HEK293 (cell line): Measurements from ENCODE around the gene GRB7.

Experiments used
- ATF2 ChIP-seq: fragments of 450-650 bp; formaldehyde crosslinking; IDR thresholded peaks from 2 replicates; pipeline ENCODE4 v1.5.1; 2016; ENCODE audit warnings: missing biosample characterization, missing genetic modification characterization, low read depth
- CTCF ChIP-seq: fragments of 450-650 bp; formaldehyde crosslinking; IDR thresholded peaks from 2 replicates; pipeline ENCODE4 v1.5.1; 2016; ENCODE audit warnings: missing biosample characterization, missing genetic modification characterization
- ZEB2 ChIP-seq: fragments of 450-650 bp; formaldehyde crosslinking; IDR thresholded peaks from 2 replicates; pipeline ENCODE4 v1.5.1; 2016; ENCODE audit warnings: missing biosample characterization, missing genetic modification characterization
- ZFP37 ChIP-seq: fragments of 450-650 bp; formaldehyde crosslinking; IDR thresholded peaks from 2 replicates; pipeline ENCODE4 v1.5.1; 2016; ENCODE audit warnings: missing biosample characterization, missing genetic modification characterization
- ZNF112 ChIP-seq: fragments of 450-650 bp; formaldehyde crosslinking; IDR thresholded peaks from 2 replicates; pipeline ENCODE4 v1.5.0; 2017; ENCODE audit warnings: missing biosample characterization, missing genetic modification characterization
- ZNF175 ChIP-seq: fragments of 450-650 bp; formaldehyde crosslinking; IDR thresholded peaks from 2 replicates; pipeline ENCODE4 v1.5.1; 2016; ENCODE audit warnings: missing biosample characterization, missing genetic modification characterization
- ZNF530 ChIP-seq: fragments of 450-650 bp; formaldehyde crosslinking; IDR thresholded peaks from 2 replicates; pipeline ENCODE4 v1.5.1; 2016; ENCODE audit warnings: low read depth, missing biosample characterization, missing genetic modification characterization
- ZNF707 ChIP-seq: fragments of 450-650 bp; formaldehyde crosslinking; IDR thresholded peaks from 2 replicates; pipeline ENCODE4 v1.5.1; 2016; ENCODE audit warnings: missing biosample characterization, missing genetic modification characterization
- ZNF830 ChIP-seq: fragments of 450-650 bp; IDR thresholded peaks from 2 replicates; pipeline ENCODE4 v1.5.0; 2018; ENCODE audit warnings: missing biosample characterization, missing genetic modification characterization, low read depth, mild to moderate bottlenecking, moderate library complexity
- ZSCAN30 ChIP-seq: fragments of 450-650 bp; IDR thresholded peaks from 2 replicates; pipeline ENCODE4 v1.5.1; 2018; ENCODE audit warnings: missing biosample characterization, mild to moderate bottlenecking, missing genetic modification characterization, moderate library complexity
- TF ChIP-seq, protein P1 (sequence below): fragments of 450-650 bp; formaldehyde crosslinking; IDR thresholded peaks from 2 replicates; pipeline ENCODE4 v1.5.1; 2016; ENCODE audit warnings: missing biosample characterization, missing genetic modification characterization
- TF ChIP-seq, protein P2 (sequence below): fragments of 450-650 bp; formaldehyde crosslinking; IDR thresholded peaks from 2 replicates; pipeline ENCODE4 v1.5.1; 2016; ENCODE audit warnings: missing biosample characterization, missing genetic modification characterization, borderline replicate concordance

DNA sequence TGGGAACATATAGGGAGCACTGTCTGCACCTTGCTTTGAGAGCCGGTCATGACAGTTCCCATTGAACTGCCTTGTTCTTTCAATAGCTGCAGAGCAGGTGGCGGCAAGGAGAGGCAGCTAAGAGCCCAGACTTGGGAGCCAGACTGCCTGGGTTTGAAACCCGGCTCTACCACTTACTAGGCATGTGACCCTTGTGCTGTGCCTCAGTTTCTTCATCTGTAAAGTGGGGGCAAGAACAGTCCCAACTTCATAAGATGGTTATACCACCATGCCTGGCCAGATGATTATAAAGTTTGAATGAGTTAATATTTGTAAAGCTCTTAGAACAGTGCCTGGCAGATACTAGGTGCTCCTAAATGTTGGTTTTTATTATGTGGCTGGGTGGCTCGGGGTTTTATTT, 23.5 kb upstream of the GRB7 start:
- TF ChIP-seq ZNF830 (tag by site-specific recombination) (no peak), CTCF (tag by site-specific recombination) (no peak), ZNF707 (tag by site-specific recombination) (no peak), ZFP37 (tag by site-specific recombination) (no peak), ZNF112 (tag by site-specific recombination) (no peak), ZNF530 (no peak), ATF2 (tag by site-specific recombination) (no peak), ZEB2 (tag by site-specific recombination) (no peak), ZNF175 (tag by site-specific recombination) (no peak), ZSCAN30 (tag by site-specific recombination) (no peak)
- TF ChIP-seq, protein P1, sequence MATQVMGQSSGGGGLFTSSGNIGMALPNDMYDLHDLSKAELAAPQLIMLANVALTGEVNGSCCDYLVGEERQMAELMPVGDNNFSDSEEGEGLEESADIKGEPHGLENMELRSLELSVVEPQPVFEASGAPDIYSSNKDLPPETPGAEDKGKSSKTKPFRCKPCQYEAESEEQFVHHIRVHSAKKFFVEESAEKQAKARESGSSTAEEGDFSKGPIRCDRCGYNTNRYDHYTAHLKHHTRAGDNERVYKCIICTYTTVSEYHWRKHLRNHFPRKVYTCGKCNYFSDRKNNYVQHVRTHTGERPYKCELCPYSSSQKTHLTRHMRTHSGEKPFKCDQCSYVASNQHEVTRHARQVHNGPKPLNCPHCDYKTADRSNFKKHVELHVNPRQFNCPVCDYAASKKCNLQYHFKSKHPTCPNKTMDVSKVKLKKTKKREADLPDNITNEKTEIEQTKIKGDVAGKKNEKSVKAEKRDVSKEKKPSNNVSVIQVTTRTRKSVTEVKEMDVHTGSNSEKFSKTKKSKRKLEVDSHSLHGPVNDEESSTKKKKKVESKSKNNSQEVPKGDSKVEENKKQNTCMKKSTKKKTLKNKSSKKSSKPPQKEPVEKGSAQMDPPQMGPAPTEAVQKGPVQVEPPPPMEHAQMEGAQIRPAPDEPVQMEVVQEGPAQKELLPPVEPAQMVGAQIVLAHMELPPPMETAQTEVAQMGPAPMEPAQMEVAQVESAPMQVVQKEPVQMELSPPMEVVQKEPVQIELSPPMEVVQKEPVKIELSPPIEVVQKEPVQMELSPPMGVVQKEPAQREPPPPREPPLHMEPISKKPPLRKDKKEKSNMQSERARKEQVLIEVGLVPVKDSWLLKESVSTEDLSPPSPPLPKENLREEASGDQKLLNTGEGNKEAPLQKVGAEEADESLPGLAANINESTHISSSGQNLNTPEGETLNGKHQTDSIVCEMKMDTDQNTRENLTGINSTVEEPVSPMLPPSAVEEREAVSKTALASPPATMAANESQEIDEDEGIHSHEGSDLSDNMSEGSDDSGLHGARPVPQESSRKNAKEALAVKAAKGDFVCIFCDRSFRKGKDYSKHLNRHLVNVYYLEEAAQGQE (tag by site-specific recombination) = no peak
- TF ChIP-seq, protein P2, sequence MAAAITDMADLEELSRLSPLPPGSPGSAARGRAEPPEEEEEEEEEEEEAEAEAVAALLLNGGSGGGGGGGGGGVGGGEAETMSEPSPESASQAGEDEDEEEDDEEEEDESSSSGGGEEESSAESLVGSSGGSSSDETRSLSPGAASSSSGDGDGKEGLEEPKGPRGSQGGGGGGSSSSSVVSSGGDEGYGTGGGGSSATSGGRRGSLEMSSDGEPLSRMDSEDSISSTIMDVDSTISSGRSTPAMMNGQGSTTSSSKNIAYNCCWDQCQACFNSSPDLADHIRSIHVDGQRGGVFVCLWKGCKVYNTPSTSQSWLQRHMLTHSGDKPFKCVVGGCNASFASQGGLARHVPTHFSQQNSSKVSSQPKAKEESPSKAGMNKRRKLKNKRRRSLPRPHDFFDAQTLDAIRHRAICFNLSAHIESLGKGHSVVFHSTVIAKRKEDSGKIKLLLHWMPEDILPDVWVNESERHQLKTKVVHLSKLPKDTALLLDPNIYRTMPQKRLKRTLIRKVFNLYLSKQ = no peak
